Right cardiac atrium (tissue), 5 donors: Measurements from ENCODE around the gene FBXO2. TPM values are rescaled to one million over a fixed set of nuclear protein-coding genes. Genes with fewer than 3 reads are reported as not detected.

Experiments used
- ATAC-seq, 2 donors: fragments of 200-7000 bp; cut with Tn5 transposase; one replicate each; pipeline versions ENCODE4 v1.8.0 to v1.9.1; 2020; ENCODE audit warnings: moderate library complexity in 2 of 2, mild to moderate bottlenecking in 1 of 2
- DNase-seq, 3 donors: peaks; one replicate each; pipeline ENCODE4 v3.0.0-alpha.2; 2020
- H3K27ac ChIP-seq: one replicate; pipeline ENCODE4 v1.5.1; 2013; ENCODE audit warnings: mild to moderate bottlenecking, low read length, control low read depth, moderate library complexity
- H3K27me3 ChIP-seq: one replicate; pipeline ENCODE4 v1.6.1; 2013; ENCODE audit not compliant: control insufficient read depth, insufficient read depth
- H3K4me1 ChIP-seq: one replicate; pipeline ENCODE4 v1.6.1; 2013; ENCODE audit warnings: low read length; ENCODE audit not compliant: control insufficient read depth, insufficient read depth
- H3K4me3 ChIP-seq: one replicate; pipeline ENCODE4 v1.5.1; 2013; ENCODE audit warnings: low read length, control low read depth
- H3K9me3 ChIP-seq: one replicate; pipeline ENCODE4 v1.6.1; 2013; ENCODE audit warnings: low read length; ENCODE audit not compliant: control insufficient read depth
- WGBS: extraction: QIAGEN DNeasy Blood & Tissue Kit; methylation state at CpG from one replicate; pipeline ENCODE4 v1.1.7; 2013; 5-methylcytosine and 5-hydroxymethylcytosine counted together
- intact Hi-C, 4 donors: fragments of 100-400 bp; cut with DNase I; formaldehyde crosslinking; loops; one replicate each; pipeline versions ENCODE4 v1.11.0 to v1.14.0; 2022 to 2023
- polyA plus RNA-seq: library from polyadenylated mRNA; stranded (reverse); fragments of 200-250 nt; gene quantifications from one replicate; pipeline ENCODE4 v1.2.3, GENCODE V29; 2013
- total RNA-seq, 4 donors: library from RNA; stranded (reverse); fragmentation: NEBNext Ultra II Directional; extraction: Animal tissue kit (Norgen Biotek cat#: 25700); gene quantifications; one replicate each; pipeline ENCODE4 v1.2.1, GENCODE V29; 2021
- donor health status: healthy with polysubstance abuse.
- donor health status: DM: no; HTN: yes; CAD: no.
- donor health status: DM: no; HTN: no; CAD: no.
- donor health status: DM: no; HTN: yes; CAD: no; lungs with severe emphysema.
- donor health status: DM: yes; HTN: yes; CAD: no.

FBXO2 gene
- total and polyA plus RNA-seq, 5 donors: 5.4 to 14.0 (median 7.1) TPM

- DNase-seq: no peak
- intact Hi-C loops: no loop called here
- no peak overlapping the region for H3K4me3 ChIP-seq
- no peak for ATAC-seq
- 46% methylated on average over 5 of the region's 5 CpGs for WGBS
- H3K9me3 ChIP-seq: no peaks in the 10 kb centered on the region
- no peak overlapping the region for H3K27ac ChIP-seq
- no peaks in the 10 kb centered on the region for H3K4me1 ChIP-seq
- no peaks in the 10 kb centered on the region for H3K27me3 ChIP-seq
Measured at GRCh38 chr1:11693917-11694316, 39.7 kb upstream of the FBXO2 start.

GRCh38 chr1:11693024-11693590 is 38.9 kb upstream of the FBXO2 start:
- peak in 1 of 2 donors; percentile 54 for ATAC-seq
- Histone ChIP-seq H3K9me3 (no peaks in the 10 kb centered on the region), H3K4me1 (no peaks in the 10 kb centered on the region), H3K4me3 (no peak overlapping the region), H3K27me3 (no peaks in the 10 kb centered on the region), H3K27ac (no peak overlapping the region)
- intact Hi-C loops: no loop called here
- WGBS: 19% methylated on average over 6 of the region's 6 CpGs
- DNase-seq: no peak

GRCh38 chr1:11691928-11692711 is 37.9 kb upstream of the FBXO2 start:
- ATAC-seq (no peak), DNase-seq (no peak)
- Histone ChIP-seq H3K4me1 (no peaks in the 10 kb centered on the region), H3K27ac (no peak overlapping the region), H3K4me3 (no peak overlapping the region), H3K27me3 (no peaks in the 10 kb centered on the region), H3K9me3 (no peaks in the 10 kb centered on the region)
- intact Hi-C loops: no loop called here
- WGBS: 3% methylated on average over 64 of the region's 64 CpGs

- Histone ChIP-seq H3K4me1 (no peaks in the 10 kb centered on the region), H3K9me3 (no peaks in the 10 kb centered on the region), H3K27me3 (no peaks in the 10 kb centered on the region), H3K4me3 (peak within 1 kb of the TSS; percentile 30), H3K27ac (no peak within 1 kb of the TSS)
- intact Hi-C loops: no loop called here
- under 1% methylated on average over 76 of the region's 78 CpGs for WGBS
- DNase-seq (peak in 1 of 3 donors; percentile 41), ATAC-seq (no peak)
Measured at GRCh38 chr1:11691302-11691914, 37.2 kb upstream of the FBXO2 start, which contains the start of gene DRAXIN. Gene DRAXIN (plus strand): TSS chr1:11691710. CDS start chr1:11706259, 14,549 bp downstream.

- H3K4me3 ChIP-seq: peak overlapping the region; percentile 30
- no peaks in the 10 kb centered on the region for H3K27me3 ChIP-seq
- H3K27ac ChIP-seq: no peak overlapping the region
- ATAC-seq (no peak), DNase-seq (peak in 1 of 3 donors; percentile 26)
- 5% methylated on average over 64 of the region's 64 CpGs for WGBS
- H3K9me3 ChIP-seq: no peaks in the 10 kb centered on the region
- intact Hi-C loops: no loop called here
- H3K4me1 ChIP-seq: no peaks in the 10 kb centered on the region
Measured at GRCh38 chr1:11690397-11691301, 36.4 kb upstream of the FBXO2 start.

GRCh38 chr1:11688506-11688905 is 34.3 kb upstream of the FBXO2 start:
- H3K9me3 ChIP-seq: no peaks in the 10 kb centered on the region

GRCh38 chr1:11685210-11685752 is 31.1 kb upstream of the FBXO2 start:
- WGBS: 92% methylated on average over 7 of the region's 7 CpGs
- peaks cover 1% of the 10 kb centered on the region for H3K4me1 ChIP-seq
- intact Hi-C loops: no loop called here
- no peak for ATAC-seq
- H3K9me3 ChIP-seq: no peaks in the 10 kb centered on the region
- DNase-seq: no peak
- no peaks in the 10 kb centered on the region for H3K27me3 ChIP-seq
- no peak overlapping the region for H3K27ac ChIP-seq
- no peak overlapping the region for H3K4me3 ChIP-seq

More at GRCh38 chr1:11688506-11688905, 34.3 kb upstream of the FBXO2 start:
- Histone ChIP-seq H3K4me1 (no peaks in the 10 kb centered on the region), H3K27me3 (no peaks in the 10 kb centered on the region), H3K27ac (no peak overlapping the region), H3K4me3 (no peak overlapping the region)
- DNase-seq: peak in 1 of 3 donors; percentile 5
- 94% methylated on average over 4 of the region's 4 CpGs for WGBS
- ATAC-seq: no peak
- intact Hi-C loops: no loop called here

GRCh38 chr1:11684070-11684469 is 29.8 kb upstream of the FBXO2 start:
- WGBS: 55% methylated on average over 7 of the region's 7 CpGs

GRCh38 chr1:11682799-11683198 is 28.6 kb upstream of the FBXO2 start:
- Histone ChIP-seq H3K4me1 (peaks cover 3% of the 10 kb centered on the region), H3K27ac (no peak overlapping the region), H3K4me3 (no peak overlapping the region), H3K9me3 (no peaks in the 10 kb centered on the region), H3K27me3 (no peaks in the 10 kb centered on the region)
- intact Hi-C loops: no loop called here
- ATAC-seq: no peak
- peak in 1 of 3 donors; percentile 25 for DNase-seq
- 39% methylated on average over 1 of the region's 1 CpG for WGBS

More at GRCh38 chr1:11684070-11684469, 29.8 kb upstream of the FBXO2 start:
- intact Hi-C loops: no loop called here
- no peaks in the 10 kb centered on the region for H3K27me3 ChIP-seq
- DNase-seq (no peak), ATAC-seq (no peak)
- no peaks in the 10 kb centered on the region for H3K9me3 ChIP-seq
- no peak overlapping the region for H3K4me3 ChIP-seq
- no peak overlapping the region for H3K27ac ChIP-seq
- H3K4me1 ChIP-seq: peaks cover 3% of the 10 kb centered on the region

- ATAC-seq: no peak
- no peaks in the 10 kb centered on the region for H3K27me3 ChIP-seq
- intact Hi-C loops: no loop called here
- DNase-seq: peak in 1 of 3 donors; percentile 13
- peaks cover 3% of the 10 kb centered on the region for H3K4me1 ChIP-seq
- 39% methylated on average over 7 of the region's 7 CpGs for WGBS
- H3K9me3 ChIP-seq: no peaks in the 10 kb centered on the region
- no peak overlapping the region for H3K4me3 ChIP-seq
- no peak overlapping the region for H3K27ac ChIP-seq
Measured at GRCh38 chr1:11682287-11682771, 28.1 kb upstream of the FBXO2 start.
